Ovary (tissue), 9 donors: ENCODE results near the gene OCA2. TPM values are rescaled to one million over a fixed set of nuclear protein-coding genes. Genes with fewer than 3 reads are reported as not detected.

Experiments
- DNase-seq, 5 donors: peaks; one replicate each; pipeline ENCODE4 v3.0.0-alpha.2; 2019 to 2020
- H3K27ac ChIP-seq, 2 donors: fragments of 200-600 bp; one replicate each; pipeline versions ENCODE4 v1.5.1 to v1.8.0; 2019 to 2022
- H3K27me3 ChIP-seq: fragments of 200-600 bp; one replicate; pipeline ENCODE4 v1.8.0; 2022
- H3K36me3 ChIP-seq: fragments of 200-600 bp; sonication (generic); one replicate; pipeline ENCODE4 v1.5.1; 2019
- H3K4me1 ChIP-seq: one replicate; pipeline ENCODE4 v1.8.1; 2013; ENCODE audit warnings: mild to moderate bottlenecking, moderate library complexity; ENCODE audit not compliant: insufficient read depth
- H3K4me3 ChIP-seq: fragments of 200-600 bp; sonication (generic); one replicate; pipeline ENCODE4 v1.5.1; 2017
- H3K9me3 ChIP-seq, 2 donors: fragments of 200-600 bp in 1 of 2; sonication (generic) in 1 of 2; one replicate each; pipeline versions ENCODE4 v1.5.1 to v1.8.1; 2013 to 2019; ENCODE audit warnings: mild to moderate bottlenecking in 1 of 2, moderate library complexity in 1 of 2
- EP300 ChIP-seq: sonication (generic); formaldehyde crosslinking; IDR thresholded peaks from one replicate; pipeline ENCODE4 v1.6.1; 2017; ENCODE audit warnings: antibody characterized with exemption
- POLR2A ChIP-seq: fragments of 450-650 bp; IDR thresholded peaks from one replicate; pipeline ENCODE4 v1.6.1; 2017; ENCODE audit warnings: antibody characterized with exemption, mild to moderate bottlenecking, moderate library complexity
- WGBS, 3 donors: extraction: QIAGEN DNeasy Blood & Tissue Kit in 1 of 3; methylation state at CpG; one replicate each; pipeline versions ENCODE4 v1.1.5 to v1.1.7; 2013 to 2017; 5-methylcytosine and 5-hydroxymethylcytosine counted together
- intact Hi-C, 4 donors: fragments of 100-400 bp; cut with DNase I; formaldehyde crosslinking; loops; one replicate each; pipeline versions ENCODE4 v1.11.0 to v1.15.1; 2022 to 2023
- polyA plus RNA-seq, 2 donors: library from polyadenylated mRNA; stranded (reverse); fragments of 200-250 nt in 1 of 2; fragments of 350-450 nt in 1 of 2; fragmentation: Illumina TruSeq in 1 of 2; extraction: RNeasy Lipid Tissue Mini Kit (QIAGEN cat#74804) in 1 of 2; gene quantifications; one replicate each; pipeline ENCODE4 v1.2.3, GENCODE V29; 2013 to 2014
- total RNA-seq, 7 donors: library from RNA; depleted of rRNA in 2 of 7; stranded (reverse); fragments of >200 nt in 2 of 7; fragmentation: NEBNext Ultra II Directional in 3 of 7; extraction: Animal tissue kit (Norgen Biotek cat#: 25700) in 3 of 7; gene quantifications; one replicate each; pipeline versions ENCODE4 v1.1.0 to v1.2.4, GENCODE V29; 2016 to 2023
- TF ChIP-seq, protein P1 (sequence below), 3 donors: fragments of 450-650 bp in 2 of 3; fragments of 200-600 bp in 1 of 3; IDR thresholded peaks; one replicate each; pipeline versions ENCODE4 v1.5.1 to v1.8.0; 2016 to 2022; ENCODE audit warnings: antibody characterized with exemption in 3 of 3, mild to moderate bottlenecking in 1 of 3
- donor health status: DM: no; HTN: no; CAD: no; lungs with moderate emphysema.
- donor health status: DM: no; HTN: no; CAD: no.
- donor health status: Bipolar disorder and iron deficiency.
- donor health status: DM: yes; HTN: yes; CAD: no.
- donor health status: DM: no; HTN: no; CAD: no.
- donor health status: DM: yes; HTN: yes; CAD: no.

Gene OCA2
- total and polyA plus RNA-seq, 9 donors, result 0.31 to 3.5 (median 0.68) TPM; not detected in 1

DNA sequence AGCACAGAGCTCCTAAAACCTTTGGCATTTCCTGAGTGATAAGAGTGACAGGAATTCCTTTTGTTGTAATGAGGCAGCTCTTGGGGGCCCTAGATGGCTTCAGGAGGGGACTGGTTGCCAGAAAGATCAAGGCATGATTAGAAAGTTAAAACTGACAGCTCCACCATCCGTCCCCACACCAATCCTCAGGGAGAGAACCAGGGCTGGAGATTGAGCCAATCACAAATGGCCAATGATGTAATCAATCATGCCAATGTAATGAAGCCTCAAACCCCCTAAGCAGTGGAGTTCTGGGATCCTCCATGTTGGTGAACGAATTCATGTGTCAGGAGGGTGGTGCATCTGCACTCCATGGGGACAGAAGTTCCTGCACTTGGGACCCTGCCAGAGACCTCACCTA, 265.1 kb downstream of the OCA2 start:
- Histone ChIP-seq H3K36me3 (no peaks in the 10 kb centered on the region), H3K9me3 (no peaks in the 10 kb centered on the region), H3K4me3 (no peak overlapping the region), H3K4me1 (no peaks in the 10 kb centered on the region), H3K27me3 (no peaks in the 10 kb centered on the region), H3K27ac (no peak overlapping the region)
- 79 to 89% (median 86%) methylated on average over 2 of the region's 2 CpGs for WGBS, 3 donors
- intact Hi-C loops, result no loop called here
- DNase-seq, result no peak
- TF ChIP-seq EP300 (no peak), POLR2A (no peak)
- TF ChIP-seq, protein P1, sequence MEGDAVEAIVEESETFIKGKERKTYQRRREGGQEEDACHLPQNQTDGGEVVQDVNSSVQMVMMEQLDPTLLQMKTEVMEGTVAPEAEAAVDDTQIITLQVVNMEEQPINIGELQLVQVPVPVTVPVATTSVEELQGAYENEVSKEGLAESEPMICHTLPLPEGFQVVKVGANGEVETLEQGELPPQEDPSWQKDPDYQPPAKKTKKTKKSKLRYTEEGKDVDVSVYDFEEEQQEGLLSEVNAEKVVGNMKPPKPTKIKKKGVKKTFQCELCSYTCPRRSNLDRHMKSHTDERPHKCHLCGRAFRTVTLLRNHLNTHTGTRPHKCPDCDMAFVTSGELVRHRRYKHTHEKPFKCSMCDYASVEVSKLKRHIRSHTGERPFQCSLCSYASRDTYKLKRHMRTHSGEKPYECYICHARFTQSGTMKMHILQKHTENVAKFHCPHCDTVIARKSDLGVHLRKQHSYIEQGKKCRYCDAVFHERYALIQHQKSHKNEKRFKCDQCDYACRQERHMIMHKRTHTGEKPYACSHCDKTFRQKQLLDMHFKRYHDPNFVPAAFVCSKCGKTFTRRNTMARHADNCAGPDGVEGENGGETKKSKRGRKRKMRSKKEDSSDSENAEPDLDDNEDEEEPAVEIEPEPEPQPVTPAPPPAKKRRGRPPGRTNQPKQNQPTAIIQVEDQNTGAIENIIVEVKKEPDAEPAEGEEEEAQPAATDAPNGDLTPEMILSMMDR (IDR thresholded peaks at IDR 0.05), result no peak

DNA sequence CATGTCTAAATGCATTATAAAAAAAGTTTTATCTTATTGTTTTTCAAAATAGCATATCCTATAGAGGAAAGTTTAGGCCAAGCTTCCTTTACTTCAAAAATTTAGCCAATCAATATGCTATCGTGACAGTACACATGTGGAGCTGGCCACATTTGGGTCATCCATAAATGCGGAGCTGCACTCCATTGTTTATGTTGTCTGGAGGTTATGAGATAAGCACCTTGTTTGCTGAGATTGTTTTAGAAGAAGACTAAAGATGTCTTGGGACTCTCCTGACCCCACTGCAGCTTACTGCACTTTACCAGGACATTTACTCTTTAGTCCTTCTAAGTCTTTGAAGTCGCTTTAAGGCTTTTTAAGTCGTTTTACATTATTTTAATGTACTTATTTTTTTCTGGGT, 265.9 kb downstream of the OCA2 start:
- no peak for DNase-seq
- H3K27ac ChIP-seq, result no peak overlapping the region
- 69 to 83% (median 81%) methylated on average over 4 of the region's 4 CpGs for WGBS, 3 donors
- intact Hi-C loops, result no loop called here
- H3K4me3 ChIP-seq, result no peak overlapping the region
- no peaks in the 10 kb centered on the region for H3K36me3 ChIP-seq
- H3K9me3 ChIP-seq, result no peaks in the 10 kb centered on the region
- no peaks in the 10 kb centered on the region for H3K4me1 ChIP-seq
- no peaks in the 10 kb centered on the region for H3K27me3 ChIP-seq
- TF ChIP-seq EP300 (no peak), POLR2A (no peak)
- TF ChIP-seq, protein P1 (IDR thresholded peaks at IDR 0.05), result no peak

DNA sequence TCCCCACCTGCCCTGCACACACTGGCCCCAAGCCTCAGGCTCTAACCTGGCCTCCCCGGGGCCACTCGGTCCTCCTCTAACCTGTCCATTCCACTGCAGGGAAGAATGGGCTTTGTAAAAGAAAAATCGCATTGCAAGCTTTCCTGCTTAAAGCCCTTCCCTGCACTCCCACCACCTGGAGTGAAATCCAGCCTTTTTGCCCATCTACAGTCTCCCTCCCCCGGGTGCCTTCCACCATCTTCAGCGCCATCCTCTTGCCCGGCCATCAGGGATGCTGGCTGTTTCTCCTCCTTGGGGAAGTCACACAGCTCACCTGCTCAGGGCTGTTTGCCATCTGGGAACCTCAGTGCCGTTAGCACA, 266.9 kb downstream of the OCA2 start:
- no peak for DNase-seq
- Histone ChIP-seq H3K4me1 (no peaks in the 10 kb centered on the region), H3K9me3 (no peaks in the 10 kb centered on the region), H3K36me3 (no peaks in the 10 kb centered on the region), H3K27ac (no peak overlapping the region), H3K27me3 (no peaks in the 10 kb centered on the region), H3K4me3 (no peak overlapping the region)
- TF ChIP-seq EP300 (no peak), POLR2A (no peak)
- TF ChIP-seq, protein P1 (IDR thresholded peaks at IDR 0.05), result no peak
- WGBS, 3 donors, result 84 to 88% (median 84%) methylated on average over 7 of the region's 7 CpGs
- intact Hi-C loops, result no loop called here

DNA sequence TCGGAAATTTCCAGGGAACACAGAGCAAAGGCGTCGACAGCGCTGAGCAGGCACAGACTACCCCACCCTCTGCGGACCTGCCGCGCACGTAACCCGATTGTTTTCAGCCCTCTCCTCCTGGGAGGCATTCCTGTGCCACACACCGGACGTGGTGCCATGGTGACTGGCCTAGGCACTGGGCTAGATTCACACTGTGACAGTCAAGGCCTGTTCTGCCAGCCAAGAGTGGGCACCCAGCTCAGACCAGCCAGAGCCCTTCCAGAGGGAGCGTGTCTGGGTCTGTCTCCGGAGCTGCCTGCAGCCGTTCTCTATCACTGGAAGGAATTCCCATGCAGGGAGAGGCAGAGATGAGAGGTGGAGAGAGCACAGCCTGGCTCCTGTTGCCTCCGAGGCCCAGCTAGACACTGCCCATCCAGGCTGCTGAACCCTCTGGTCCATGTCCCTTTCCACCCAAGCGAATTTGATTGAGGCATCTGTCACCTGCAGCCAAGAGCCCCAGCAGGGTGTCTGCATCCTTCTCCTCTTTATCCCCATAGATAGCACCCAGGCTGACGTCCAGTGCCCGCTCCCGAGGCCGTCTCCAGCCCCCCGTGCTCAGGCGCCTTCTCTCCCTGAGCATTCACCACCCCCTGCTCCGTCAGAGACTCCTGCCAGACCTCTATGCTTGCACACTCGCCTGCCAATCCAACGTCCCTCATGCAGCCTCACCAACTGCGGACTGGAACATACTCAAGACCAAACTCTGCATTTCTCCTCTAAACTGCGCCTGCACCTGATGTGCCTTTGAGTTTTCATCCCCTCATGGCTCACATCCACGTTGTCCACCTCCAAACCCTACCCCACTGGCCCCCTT, 267.5 kb downstream of the OCA2 start:
- no peak for TF ChIP-seq EP300
- TF ChIP-seq, protein P1 (IDR thresholded peaks at IDR 0.05), result no peak
- TF ChIP-seq POLR2A, result no peak
- WGBS, 3 donors, result 87 to 92% (median 88%) methylated on average over 28 of the region's 28 CpGs
- no peak overlapping the region for H3K4me3 ChIP-seq
- DNase-seq, result no peak
- H3K36me3 ChIP-seq, result no peaks in the 10 kb centered on the region
- H3K27ac ChIP-seq, result no peak overlapping the region
- no peaks in the 10 kb centered on the region for H3K4me1 ChIP-seq
- intact Hi-C loops, result no loop called here
- no peaks in the 10 kb centered on the region for H3K9me3 ChIP-seq
- H3K27me3 ChIP-seq, result no peaks in the 10 kb centered on the region
